Prostate gland (tissue), 2 donors: ENCODE data around the gene WDR20.

Experiments
- POLR2A ChIP-seq: fragments of 450-650 bp; IDR thresholded peaks from one replicate; pipeline ENCODE4 v1.6.1; 2016; ENCODE audit warnings: antibody characterized with exemption, mild to moderate bottlenecking
- POLR2AphosphoS5 ChIP-seq: sonication (generic); formaldehyde crosslinking; IDR thresholded peaks from one replicate; pipeline ENCODE4 v1.6.1; 2017; ENCODE audit warnings: antibody characterized with exemption
- TF ChIP-seq, protein P1 (sequence below), 4 experiments: fragments of 200-600 bp in 2 of 4; fragments of 450-650 bp in 2 of 4; sonication (generic) in 2 of 4; IDR thresholded peaks; 1 replicate in 3 of 4; 2 replicates in 1 of 4; pipeline ENCODE4 v1.5.1; 2016 to 2019; ENCODE audit warnings: antibody characterized with exemption in 4 of 4, mild to moderate bottlenecking in 2 of 4, moderate library complexity in 2 of 4

DNA sequence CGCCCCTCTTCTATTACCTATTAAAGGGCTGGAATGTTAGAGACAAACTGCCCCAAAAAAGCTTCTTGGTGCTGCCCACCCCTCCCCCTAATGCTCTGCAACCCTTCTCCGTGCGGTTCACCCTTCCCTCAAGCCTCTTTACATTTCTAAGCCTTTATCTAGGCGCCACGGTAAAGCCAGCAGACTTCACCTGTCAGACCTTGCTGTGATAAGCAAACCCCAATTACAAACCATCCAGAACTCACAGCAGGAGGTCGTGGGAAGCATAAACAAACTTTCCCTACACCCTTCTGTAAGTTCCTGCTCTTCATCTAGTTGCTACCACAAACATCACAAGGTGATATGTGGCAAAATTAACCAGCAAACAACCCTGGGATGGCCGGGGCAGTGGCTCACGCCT, 108.4 kb downstream of the WDR20 start:
- TF ChIP-seq, protein P1, sequence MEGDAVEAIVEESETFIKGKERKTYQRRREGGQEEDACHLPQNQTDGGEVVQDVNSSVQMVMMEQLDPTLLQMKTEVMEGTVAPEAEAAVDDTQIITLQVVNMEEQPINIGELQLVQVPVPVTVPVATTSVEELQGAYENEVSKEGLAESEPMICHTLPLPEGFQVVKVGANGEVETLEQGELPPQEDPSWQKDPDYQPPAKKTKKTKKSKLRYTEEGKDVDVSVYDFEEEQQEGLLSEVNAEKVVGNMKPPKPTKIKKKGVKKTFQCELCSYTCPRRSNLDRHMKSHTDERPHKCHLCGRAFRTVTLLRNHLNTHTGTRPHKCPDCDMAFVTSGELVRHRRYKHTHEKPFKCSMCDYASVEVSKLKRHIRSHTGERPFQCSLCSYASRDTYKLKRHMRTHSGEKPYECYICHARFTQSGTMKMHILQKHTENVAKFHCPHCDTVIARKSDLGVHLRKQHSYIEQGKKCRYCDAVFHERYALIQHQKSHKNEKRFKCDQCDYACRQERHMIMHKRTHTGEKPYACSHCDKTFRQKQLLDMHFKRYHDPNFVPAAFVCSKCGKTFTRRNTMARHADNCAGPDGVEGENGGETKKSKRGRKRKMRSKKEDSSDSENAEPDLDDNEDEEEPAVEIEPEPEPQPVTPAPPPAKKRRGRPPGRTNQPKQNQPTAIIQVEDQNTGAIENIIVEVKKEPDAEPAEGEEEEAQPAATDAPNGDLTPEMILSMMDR (IDR thresholded peaks at IDR 0.05): no peak
- TF ChIP-seq POLR2A (no peak), POLR2AphosphoS5 (no peak)
